Islet precursor cell (in vitro differentiated cells): ENCODE data around the gene CYP26B1.
A peak's percentile ranks its signal among the peaks of the same experiment; 100 is the strongest.

ENCODE experiments used
- DNase-seq: peaks from one replicate; pipeline ENCODE4 v3.0.0-alpha.2; 2018

Gene CYP26B1

GRCh38 chr2:72154386-72154975 is 6.8 kb upstream of the CYP26B1 start:
- peak; percentile 49 for DNase-seq

- DNase-seq, result no peak
Observed at GRCh38 chr2:72153924-72154323, 6.3 kb upstream of the CYP26B1 start.

- DNase-seq, result peak; percentile 54
Observed at GRCh38 chr2:72153026-72153791, 5.5 kb upstream of the CYP26B1 start.

- peak; percentile 48 for DNase-seq
Observed at GRCh38 chr2:72150861-72151356, 3.2 kb upstream of the CYP26B1 start.

GRCh38 chr2:72150157-72150860 is 2.6 kb upstream of the CYP26B1 start:
- peak; percentile 91 for DNase-seq

- peak; percentile 56 for DNase-seq
Observed at GRCh38 chr2:72149556-72150156, 2.0 kb upstream of the CYP26B1 start.

GRCh38 chr2:72148837-72149555 is 1.3 kb upstream of the CYP26B1 start:
- peak; percentile 75 for DNase-seq

- DNase-seq, result peak; percentile 41
Observed at GRCh38 chr2:72148003-72148836, 558 bp upstream of the CYP26B1 start.

GRCh38 chr2:72146347-72147302 is 1.0 kb downstream of the CYP26B1 start:
- DNase-seq, result peak; percentile 41

- DNase-seq, result peak; percentile 34
Observed at GRCh38 chr2:72145658-72146329, 1.9 kb downstream of the CYP26B1 start.

GRCh38 chr2:72145289-72145657 is 2.4 kb downstream of the CYP26B1 start:
- DNase-seq, result no peak

GRCh38 chr2:72144632-72145288 is 2.9 kb downstream of the CYP26B1 start:
- peak; percentile 84 for DNase-seq

- DNase-seq, result peak; percentile 52
Observed at GRCh38 chr2:72144274-72144631, 3.4 kb downstream of the CYP26B1 start.

- DNase-seq, result peak; percentile 60
Observed at GRCh38 chr2:72143441-72144273, 4.0 kb downstream of the CYP26B1 start.

GRCh38 chr2:72142570-72143440 is 4.9 kb downstream of the CYP26B1 start:
- DNase-seq, result peak; percentile 73

- DNase-seq, result peak; percentile 47
Observed at GRCh38 chr2:72141881-72142451, 5.7 kb downstream of the CYP26B1 start.

- peak; percentile 38 for DNase-seq
Observed at GRCh38 chr2:72141032-72141645, 6.5 kb downstream of the CYP26B1 start.
